Fibroblast of mammary gland (primary cell): ENCODE results near the gene BOLA2B.
"Not testable (repeated sequence)": the region's sequence is repeated elsewhere in the genome, so short reads cannot be mapped to it uniquely, and the experiment has no call there.

ENCODE experiments used
- DNase-seq: peaks from one replicate; pipeline ENCODE4 v3.0.0-alpha.2; 2010; ENCODE audit warnings: low read depth
- H3K4me3 ChIP-seq: 2 replicates; pipeline ENCODE4 v1.5.1; 2011; ENCODE audit warnings: low read depth, mild to moderate bottlenecking, low read length, moderate library complexity; ENCODE audit not compliant: control insufficient read depth

Gene BOLA2B

GRCh38 chr16:30193615-30194014 is at the start of gene BOLA2B, which contains the start of gene SLX1A:
Gene BOLA2B (minus strand): TSS chr16:30193666. CDS start chr16:30193595, 71 bp downstream.
Gene SLX1A (plus strand): TSS chr16:30193875. CDS start chr16:30194085, 210 bp downstream.
- DNase-seq: not testable (repeated sequence)
- peak within 1 kb of the TSS; percentile 35 for H3K4me3 ChIP-seq

GRCh38 chr16:30217082-30217481 is 23.6 kb upstream of the BOLA2B start:
- not testable (repeated sequence) for H3K4me3 ChIP-seq, DNase-seq

GRCh38 chr16:30211414-30211813 is 17.9 kb upstream of the BOLA2B start:
- not testable (repeated sequence) for DNase-seq, H3K4me3 ChIP-seq

GRCh38 chr16:30209032-30209431 is 15.6 kb upstream of the BOLA2B start:
- not testable (repeated sequence) for H3K4me3 ChIP-seq, DNase-seq

- H3K4me3 ChIP-seq, DNase-seq: not testable (repeated sequence)
These were observed 13.7 kb upstream of the BOLA2B start for GRCh38 chr16:30207063-30207704.

- not testable (repeated sequence) for DNase-seq, H3K4me3 ChIP-seq
These were observed 12.8 kb upstream of the BOLA2B start for GRCh38 chr16:30206252-30206651.

- peak overlapping the region; percentile 29 for H3K4me3 ChIP-seq
- DNase-seq: not testable (repeated sequence)
These were observed 12.2 kb upstream of the BOLA2B start for GRCh38 chr16:30205541-30206236.

- H3K4me3 ChIP-seq, DNase-seq: not testable (repeated sequence)
These were observed 6.3 kb upstream of the BOLA2B start for GRCh38 chr16:30199608-30200343.

- H3K4me3 ChIP-seq, DNase-seq: not testable (repeated sequence)
These were observed 5.6 kb upstream of the BOLA2B start, which contains the start of gene SULT1A3 for GRCh38 chr16:30199049-30199448. Gene SULT1A3 (plus strand): TSS chr16:30199255. CDS start chr16:30200729, 1,474 bp downstream.

- H3K4me3 ChIP-seq, DNase-seq: not testable (repeated sequence)
These were observed 3.5 kb upstream of the BOLA2B start for GRCh38 chr16:30197001-30197400.

GRCh38 chr16:30194172-30194925 is 883 bp upstream of the BOLA2B start:
- not testable (repeated sequence) for DNase-seq
- H3K4me3 ChIP-seq: peak overlapping the region; percentile 35

GRCh38 chr16:30193098-30193497 is 368 bp downstream of the BOLA2B start:
- H3K4me3 ChIP-seq, DNase-seq: not testable (repeated sequence)

GRCh38 chr16:30191158-30191557 is 2.3 kb downstream of the BOLA2B start:
- H3K4me3 ChIP-seq, DNase-seq: not testable (repeated sequence)
